Esophagus squamous epithelium (tissue), 4 donors: Measurements from ENCODE around the gene GREM1.

Experiments used
- POLR2A ChIP-seq, 4 donors: fragments of 450-650 bp; IDR thresholded peaks; one replicate each; pipeline ENCODE4 v1.6.1; 2017; ENCODE audit warnings: antibody characterized with exemption in 4 of 4, mild to moderate bottlenecking in 4 of 4, moderate library complexity in 3 of 4
- TF ChIP-seq, protein P1 (sequence below), 6 experiments: fragments of 450-650 bp in 4 of 6; fragments of 200-600 bp in 2 of 6; sonication (generic) in 2 of 6; IDR thresholded peaks; one replicate each; pipeline ENCODE4 v1.5.1; 2016 to 2019; ENCODE audit warnings: antibody characterized with exemption in 6 of 6, mild to moderate bottlenecking in 4 of 6, moderate library complexity in 4 of 6

DNA sequence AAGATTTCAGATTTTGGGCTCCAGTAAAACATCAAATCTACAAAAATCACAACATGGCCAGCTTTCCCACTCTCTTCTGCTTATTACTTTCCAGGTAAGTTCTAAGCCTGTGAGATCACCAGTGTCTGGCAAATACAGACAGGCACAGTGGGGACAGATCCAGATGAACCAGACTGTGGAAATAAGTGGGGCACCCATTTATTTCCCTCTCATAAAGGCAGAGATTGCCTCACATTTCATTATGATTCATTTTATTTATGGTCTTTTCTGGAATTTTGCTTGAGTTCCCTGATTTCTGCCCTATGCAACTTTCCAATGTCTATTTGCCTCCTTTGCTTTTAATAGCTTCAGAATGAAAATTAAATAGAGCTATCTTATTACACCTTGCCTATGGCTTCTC lies 66.8 kb downstream of the GREM1 start:
- TF ChIP-seq, protein P1, sequence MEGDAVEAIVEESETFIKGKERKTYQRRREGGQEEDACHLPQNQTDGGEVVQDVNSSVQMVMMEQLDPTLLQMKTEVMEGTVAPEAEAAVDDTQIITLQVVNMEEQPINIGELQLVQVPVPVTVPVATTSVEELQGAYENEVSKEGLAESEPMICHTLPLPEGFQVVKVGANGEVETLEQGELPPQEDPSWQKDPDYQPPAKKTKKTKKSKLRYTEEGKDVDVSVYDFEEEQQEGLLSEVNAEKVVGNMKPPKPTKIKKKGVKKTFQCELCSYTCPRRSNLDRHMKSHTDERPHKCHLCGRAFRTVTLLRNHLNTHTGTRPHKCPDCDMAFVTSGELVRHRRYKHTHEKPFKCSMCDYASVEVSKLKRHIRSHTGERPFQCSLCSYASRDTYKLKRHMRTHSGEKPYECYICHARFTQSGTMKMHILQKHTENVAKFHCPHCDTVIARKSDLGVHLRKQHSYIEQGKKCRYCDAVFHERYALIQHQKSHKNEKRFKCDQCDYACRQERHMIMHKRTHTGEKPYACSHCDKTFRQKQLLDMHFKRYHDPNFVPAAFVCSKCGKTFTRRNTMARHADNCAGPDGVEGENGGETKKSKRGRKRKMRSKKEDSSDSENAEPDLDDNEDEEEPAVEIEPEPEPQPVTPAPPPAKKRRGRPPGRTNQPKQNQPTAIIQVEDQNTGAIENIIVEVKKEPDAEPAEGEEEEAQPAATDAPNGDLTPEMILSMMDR (IDR thresholded peaks at IDR 0.05): no peak
- TF ChIP-seq POLR2A (IDR thresholded peaks at IDR 0.05): no peak
